SIG-M5 treated with dmso at 0.1 percent for 504 hours (cell line): ENCODE results near the gene FHL3.
A peak's percentile ranks its signal among the peaks of the same experiment; 100 is the strongest.

Source experiments
- DNase-seq: peaks from one replicate; lab custom pipeline; 2025; ENCODE audit not compliant: unreplicated experiment; lab: John Stamatoyannopoulos, UW

Gene FHL3

GRCh38 chr1:38014724-38015424 is 9.6 kb upstream of the FHL3 start:
- DNase-seq: no peak

- DNase-seq: peak; percentile 44
Observed at GRCh38 chr1:38014171-38014570, 8.9 kb upstream of the FHL3 start.

DNA sequence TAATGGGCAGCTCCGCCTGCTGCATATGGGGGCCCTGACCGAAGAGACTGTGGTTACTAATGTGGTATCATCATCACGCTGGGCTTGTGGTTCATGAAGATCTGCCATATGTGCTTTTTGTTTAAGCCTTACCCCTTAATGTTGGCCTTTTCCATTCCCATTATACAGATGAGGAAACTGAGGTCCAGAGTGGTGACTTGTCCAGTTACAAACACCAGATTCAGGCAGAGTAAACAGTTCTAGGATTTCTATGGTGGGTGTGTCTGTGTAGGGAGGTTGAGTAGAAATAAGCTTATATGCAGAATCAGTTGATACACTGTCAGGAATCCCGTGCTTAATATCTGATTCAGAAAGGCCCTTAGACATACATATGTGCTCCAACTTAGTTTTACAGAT is 7.9 kb upstream of the FHL3 start:
- DNase-seq: no peak

- DNase-seq: peak; percentile 100
Observed at GRCh38 chr1:38012363-38013226, 7.3 kb upstream of the FHL3 start, which contains the start of gene UTP11. UTP11 (plus strand) TSS chr1:38012734; CDS start chr1:38012803, 69 bp downstream.

- DNase-seq: no peak
Observed at GRCh38 chr1:38009841-38010180, 4.5 kb upstream of the FHL3 start.

- peak; percentile 91 for DNase-seq
Observed at GRCh38 chr1:38009088-38009840, 4.0 kb upstream of the FHL3 start.

DNA sequence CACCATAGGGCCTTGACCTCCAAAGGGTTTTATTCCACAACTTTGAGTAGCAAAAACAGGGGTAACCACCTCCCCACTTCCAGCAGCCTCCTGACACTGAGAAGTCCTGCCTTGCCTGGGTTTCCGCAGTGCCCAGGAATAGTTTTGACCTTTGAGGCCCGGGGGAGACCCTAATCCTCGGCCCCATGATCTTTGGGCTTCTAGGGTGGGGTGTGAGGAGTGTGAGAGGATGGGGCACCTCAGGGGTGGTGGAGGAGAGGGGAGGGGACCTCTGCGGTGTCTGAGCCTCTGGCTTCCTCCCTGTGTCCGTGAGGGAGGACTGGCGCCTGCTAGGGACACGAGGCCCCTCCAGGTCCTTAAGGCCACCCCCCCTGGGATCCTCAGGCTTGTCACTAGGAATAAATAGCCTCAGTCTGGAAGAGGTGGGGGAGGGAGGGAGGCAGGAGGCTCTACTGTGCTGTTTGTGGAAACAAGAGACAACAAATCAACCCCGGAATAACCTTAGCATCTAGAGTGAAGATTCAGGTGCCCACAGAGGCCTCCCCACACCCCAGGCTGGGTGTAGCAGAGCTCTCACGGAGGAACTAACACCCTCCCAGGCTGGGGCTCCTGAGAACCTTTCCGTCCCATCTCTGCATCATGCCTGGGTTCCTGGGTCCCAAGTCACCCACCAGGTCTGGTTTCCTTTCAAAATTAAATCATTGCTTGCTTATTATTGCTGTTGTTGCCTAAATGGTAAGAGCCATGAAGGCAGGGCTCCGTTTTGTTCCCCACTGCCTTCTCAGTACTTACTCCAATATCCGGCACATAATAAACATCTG is 904 bp upstream of the FHL3 start:
- DNase-seq: no peak

DNA sequence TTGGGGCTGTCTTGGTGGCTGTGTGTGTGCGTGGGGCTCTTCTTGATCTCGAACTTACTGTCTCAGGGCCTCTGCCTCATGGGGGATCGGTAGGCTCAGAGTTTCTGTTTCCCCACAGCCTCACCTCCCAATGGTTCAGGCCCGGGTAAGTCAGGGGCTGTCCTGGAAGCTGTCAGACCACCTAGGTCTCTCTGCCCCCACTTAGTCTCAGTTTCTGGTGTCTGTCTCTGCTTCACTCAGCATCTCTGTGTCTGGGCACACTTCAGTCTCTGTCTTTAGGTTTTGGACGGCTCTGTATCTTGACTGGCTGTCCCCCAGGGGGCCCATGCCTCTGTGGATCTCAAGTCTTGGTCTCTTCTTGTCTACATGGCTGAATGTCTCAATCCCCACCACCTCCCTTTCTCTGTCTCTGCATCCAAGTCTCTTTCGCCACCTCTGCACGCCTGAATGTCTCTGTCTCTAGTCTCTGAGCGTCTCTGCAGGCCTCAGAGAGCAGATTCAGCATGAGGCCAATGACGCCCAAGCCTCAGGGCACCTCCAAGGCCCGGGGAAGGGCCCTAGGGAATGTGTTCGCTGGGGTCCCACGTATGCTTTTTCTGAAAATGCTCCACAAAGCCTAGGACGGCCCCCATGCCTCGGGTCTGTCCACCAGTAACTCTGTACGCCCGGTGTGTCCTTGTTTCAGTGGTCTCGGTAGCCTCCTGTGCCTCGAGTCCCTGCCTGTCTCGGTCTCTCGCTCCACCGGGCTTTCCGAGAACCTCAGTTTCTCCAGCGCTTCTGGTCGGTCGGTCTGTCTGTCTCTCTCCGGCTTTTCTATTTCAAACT is 818 bp downstream of the FHL3 start:
- DNase-seq: peak; percentile 26

DNA sequence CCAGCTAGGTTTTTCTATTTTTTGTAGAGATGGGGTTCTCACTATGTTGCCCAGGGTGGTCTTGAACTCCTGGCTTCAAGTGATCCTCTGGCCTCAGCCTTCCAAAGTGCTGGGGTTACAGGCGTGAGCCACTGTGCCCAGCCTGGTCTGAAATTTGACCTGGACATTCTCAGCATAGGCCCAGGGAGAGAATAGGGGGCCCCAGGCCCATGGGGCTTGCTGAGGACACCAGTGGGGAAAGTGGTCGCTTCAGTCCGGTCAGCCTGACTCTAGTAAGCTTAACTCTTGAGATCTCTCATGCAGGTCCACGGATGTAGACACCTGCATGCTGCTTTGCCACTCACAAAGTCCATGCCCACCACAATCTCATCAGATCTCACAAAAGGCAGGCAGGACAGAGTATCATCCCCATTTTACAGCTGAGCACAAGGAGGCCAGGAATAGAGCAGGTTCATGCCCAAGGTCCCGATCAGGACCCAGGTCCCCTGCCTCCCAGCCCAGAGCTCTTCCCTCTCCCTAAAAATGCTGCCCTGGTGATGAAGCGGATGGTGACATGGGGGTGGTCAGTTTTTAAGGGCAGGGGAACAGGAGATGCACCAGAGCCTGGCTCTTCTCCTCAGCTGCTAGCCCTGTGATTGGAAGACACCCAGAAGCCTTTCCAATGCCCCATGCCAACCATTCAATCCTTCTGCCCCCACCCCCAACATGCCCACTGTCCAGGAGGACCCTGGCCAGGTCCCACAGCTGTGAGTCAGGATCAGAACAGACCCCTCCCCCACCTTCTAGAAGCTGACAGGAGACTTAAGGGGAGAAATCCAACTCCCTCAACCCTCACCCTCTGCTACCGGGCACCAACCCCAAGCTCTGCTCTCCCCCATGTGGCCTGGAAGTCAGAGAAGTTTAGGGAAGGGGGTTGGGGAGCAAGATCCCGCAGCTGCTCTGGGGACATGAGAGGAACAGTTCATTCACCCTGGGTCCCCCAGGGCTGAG is 1.8 kb downstream of the FHL3 start:
- DNase-seq: peak; percentile 13

DNA sequence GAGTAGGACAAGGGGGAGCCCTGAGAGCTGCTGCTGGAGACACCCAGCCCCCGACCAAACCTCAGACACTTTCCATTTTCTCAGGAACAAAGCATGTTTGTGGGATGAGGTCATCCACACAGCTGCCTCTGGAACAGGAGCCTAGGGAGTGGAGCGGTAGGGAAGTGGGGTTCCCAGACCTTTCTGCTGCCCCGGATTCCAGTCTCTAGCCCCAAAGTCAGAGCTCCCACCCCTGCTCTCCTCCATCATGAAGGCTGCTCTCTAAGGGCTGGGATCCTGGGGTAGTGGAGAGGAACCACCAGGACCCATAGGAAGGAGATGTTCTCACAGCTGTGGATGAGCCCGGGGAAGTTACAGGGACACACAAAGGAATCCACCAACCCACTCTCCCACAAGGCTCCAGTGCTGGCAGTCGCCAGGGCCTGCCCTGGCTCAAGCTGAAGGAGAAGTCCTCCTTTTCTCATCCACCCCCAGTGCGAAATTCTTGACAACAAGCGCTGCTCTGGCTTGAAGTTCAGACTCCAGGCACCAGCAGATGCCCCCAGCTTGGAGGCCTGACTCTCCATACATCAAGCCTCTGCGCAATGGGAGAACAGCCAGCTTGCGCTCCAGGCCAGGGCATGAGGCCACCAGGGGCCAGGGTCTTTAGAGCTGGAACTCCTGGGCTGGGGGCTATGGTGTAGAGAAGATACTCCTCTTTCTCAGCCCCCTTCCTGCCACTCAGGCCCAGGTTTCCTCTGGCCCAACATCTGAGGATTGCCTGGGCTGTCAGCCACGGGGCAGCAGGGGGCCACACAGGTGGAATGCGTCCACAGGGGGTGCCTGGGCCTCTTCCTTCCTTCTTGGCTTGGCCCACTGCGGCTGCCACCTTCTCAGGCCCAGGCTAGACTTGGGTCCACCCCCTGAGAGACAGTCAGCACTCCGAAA is 4.5 kb downstream of the FHL3 start:
- no peak for DNase-seq

GRCh38 chr1:38000233-38000528 is 5.1 kb downstream of the FHL3 start:
- no peak for DNase-seq

DNA sequence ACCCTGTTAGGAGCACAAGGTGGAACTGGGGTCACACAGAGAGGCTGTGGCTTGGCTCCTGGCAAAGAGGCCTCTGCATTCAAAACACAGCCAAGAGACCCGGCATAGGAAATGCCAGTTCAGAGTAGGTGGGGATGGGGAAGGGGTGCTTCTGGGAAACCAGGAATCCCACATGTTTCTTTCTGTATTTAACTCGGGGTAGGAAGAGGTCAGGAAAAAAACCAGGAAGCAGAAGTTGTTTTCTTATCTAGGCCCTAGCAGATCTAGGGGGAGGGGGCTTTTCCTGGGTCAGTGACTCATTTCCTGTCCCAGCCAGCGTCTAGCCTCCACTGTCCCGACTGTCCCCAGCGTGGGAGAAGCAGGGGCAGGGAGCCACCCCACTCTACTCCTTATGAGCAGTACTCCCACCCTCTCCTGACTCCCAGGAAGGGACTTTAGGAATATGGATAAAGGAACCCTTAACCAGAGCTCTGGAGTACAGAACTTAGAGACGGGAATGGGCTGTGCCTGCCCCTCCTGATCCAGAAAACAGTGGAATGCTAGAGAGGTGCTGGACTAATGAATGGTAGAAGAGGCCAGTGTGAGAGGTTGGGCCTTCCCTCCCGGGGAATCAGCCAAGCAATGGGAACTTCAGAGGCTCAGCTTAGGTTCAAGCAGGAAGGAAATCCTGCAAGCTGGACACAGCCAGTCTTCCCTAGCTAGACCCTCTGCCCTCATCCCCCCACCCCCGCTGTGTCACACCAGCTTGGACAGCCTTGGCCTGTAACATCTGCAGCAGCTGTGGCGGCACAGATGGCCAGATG is 5.7 kb downstream of the FHL3 start:
- peak; percentile 33 for DNase-seq

GRCh38 chr1:37998913-37999429 is 6.3 kb downstream of the FHL3 start:
- no peak for DNase-seq

DNA sequence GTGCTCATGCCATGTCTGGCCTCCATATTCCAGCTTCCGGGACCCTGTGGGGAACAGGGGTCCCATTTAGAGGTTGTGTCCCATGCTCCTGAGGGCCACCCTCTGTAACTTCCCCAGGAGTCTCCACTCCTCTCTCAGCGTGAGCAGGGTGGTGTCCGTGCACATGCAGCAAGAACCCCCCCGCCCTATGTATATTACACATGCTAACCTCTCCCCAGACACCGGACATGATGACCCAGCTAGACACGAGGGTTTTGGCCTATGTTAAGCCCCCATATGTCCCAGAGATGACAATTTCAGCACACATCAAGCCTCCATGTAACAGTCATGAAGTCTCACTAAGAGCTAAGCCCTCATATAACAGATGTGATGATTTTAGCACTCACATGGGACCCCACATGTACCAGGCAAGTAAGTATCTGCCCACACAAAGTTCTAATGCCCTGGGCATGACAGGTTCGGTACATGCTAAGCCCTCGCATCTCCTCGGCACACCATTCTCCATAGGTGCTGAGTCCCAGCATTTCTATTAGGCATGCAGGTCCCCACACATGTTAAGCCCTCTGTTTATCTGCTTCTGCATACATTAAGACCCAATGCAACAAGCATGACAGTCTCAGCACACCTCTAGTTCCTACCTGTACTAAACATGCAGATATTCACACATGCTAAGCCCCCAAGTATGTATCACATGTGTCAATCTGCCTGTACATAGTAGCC is 7.1 kb downstream of the FHL3 start:
- DNase-seq: no peak

- no peak for DNase-seq
Observed at GRCh38 chr1:37997256-37998088, 7.8 kb downstream of the FHL3 start.
